GM18870 (cell line): Measurements from ENCODE around the gene TSHZ2.
"Not testable (repeated sequence)": the region's sequence is repeated elsewhere in the genome, so short reads cannot be mapped to it uniquely, and the experiment has no call there.

Experiments used
- ATAC-seq: cut with Tn5 transposase; IDR thresholded peaks from one replicate; pipeline ENCODE4 v1.9.1; 2021; ENCODE audit warnings: moderate library complexity; ENCODE audit not compliant: unreplicated experiment

TSHZ2 gene

GRCh38 chr20:52963131-52963530, 9.0 kb upstream of the TSHZ2 start:
- ATAC-seq: no peak

DNA sequence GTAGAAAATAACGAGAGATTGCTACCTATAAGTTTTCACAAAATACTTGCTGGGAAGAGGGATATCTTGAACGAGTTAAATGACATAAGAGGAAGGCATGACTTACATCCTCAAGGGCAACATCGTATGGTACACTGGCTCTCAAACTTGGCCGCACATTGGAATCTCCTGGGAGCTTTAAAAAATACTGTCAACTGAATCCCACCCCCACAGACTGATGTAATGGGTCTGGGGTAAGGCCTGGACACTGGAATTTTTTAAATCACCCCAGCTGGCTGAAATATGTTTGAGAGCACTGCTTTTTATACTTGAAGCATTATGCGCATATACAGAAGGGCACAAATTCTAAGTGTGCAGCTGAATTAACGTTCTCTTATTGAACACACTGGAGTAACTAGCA, 8.0 kb upstream of the TSHZ2 start:
- ATAC-seq: no peak

- ATAC-seq: no peak
These were observed 6.8 kb upstream of the TSHZ2 start for GRCh38 chr20:52965380-52965779.

GRCh38 chr20:52965819-52966218, 6.3 kb upstream of the TSHZ2 start:
- no peak for ATAC-seq

- ATAC-seq: not testable (repeated sequence)
These were observed 5.6 kb upstream of the TSHZ2 start for GRCh38 chr20:52966543-52966942.

DNA sequence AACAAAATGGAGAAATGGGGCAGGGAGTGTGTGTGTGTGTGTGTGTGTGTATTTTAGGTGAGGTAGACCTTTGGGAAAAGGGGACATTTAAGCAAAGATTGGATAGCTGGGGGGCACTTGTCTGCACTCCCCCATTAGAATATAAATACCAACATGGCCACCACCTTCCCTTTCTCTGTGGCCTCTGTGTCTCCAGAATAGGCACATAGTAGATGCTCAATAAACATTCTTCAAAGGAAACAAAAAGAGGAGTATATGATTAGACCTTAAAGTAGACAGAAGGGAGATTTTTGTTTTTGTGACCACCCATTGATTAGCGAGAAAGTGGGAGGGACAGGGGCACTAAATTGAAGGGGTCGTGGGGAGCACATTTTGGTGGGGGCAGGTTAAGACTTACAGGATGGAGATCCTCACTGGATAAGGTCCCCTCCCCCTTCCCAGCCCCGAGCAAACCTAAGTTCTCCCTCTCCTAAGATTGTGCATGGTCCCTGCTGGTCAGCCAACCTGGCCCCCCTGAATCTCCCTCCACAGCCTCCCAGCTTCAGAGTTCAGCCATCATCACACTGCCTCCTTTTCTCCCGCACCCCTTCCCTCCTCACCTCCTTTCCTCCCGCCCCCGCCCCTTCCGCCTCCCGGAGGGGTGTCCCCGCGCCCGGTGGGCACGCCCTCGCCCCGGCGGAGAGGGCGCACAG, 514 bp upstream of the TSHZ2 start:
- ATAC-seq: no peak

GRCh38 chr20:52972965-52973819, 1.0 kb downstream of the TSHZ2 start:
- no peak for ATAC-seq

DNA sequence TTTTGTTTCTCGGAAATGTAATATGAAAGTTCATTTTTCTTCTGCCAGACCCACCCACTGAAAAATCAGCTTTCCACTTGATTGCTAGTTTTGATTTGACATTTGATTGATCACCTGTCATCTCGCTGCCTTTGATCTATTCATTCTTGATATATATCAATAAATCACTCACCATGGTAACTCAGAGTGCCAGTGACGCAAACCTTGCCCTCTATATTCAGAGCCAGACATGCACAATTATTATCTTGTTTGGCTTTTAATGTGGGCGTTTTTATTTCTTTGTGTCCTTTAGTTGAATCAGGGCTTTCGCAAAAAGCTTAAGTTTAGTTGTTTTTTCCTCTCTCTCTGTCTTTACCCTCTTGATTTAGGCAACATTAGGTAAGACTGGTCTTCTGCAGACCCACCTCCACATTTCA, 2.0 kb downstream of the TSHZ2 start:
- ATAC-seq: no peak

GRCh38 chr20:52975029-52975732, 3.0 kb downstream of the TSHZ2 start:
- no peak for ATAC-seq

DNA sequence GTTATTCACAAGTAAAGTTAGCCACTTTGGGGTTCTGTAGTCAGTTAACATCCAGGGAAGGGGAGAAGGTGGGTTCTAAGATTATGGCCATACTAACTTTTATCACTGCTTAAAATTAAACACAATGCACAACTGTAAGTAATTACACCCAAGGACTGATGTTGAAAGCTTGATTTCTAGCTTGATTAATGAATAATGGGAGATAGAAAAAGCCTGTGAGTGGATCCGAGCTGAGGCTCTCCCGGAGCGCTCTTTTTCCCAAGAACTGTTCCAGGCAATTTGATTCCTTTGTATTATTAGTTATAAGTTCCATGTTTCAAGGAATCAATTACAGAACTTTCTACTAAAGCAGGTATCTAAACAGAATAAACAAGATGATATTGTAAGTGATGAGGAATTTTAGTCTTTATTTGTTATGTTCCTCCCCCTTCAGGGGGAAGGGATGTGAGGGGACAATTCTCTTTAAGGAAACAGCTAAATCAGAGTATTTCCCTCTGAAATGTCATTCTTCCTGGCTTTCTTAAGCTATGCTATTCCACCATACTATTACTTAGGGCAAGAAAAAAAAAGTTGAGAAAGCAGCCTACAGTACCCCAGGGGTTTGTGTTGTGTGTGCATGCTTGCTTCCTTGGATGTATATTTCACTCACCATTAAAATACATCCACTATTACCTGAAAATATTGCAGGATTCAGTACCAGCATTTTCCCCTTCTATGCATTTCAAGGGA, 3.8 kb downstream of the TSHZ2 start:
- ATAC-seq: no peak

- no peak for ATAC-seq
These were observed 6.7 kb downstream of the TSHZ2 start for GRCh38 chr20:52978851-52979250.

- no peak for ATAC-seq
These were observed 8.9 kb downstream of the TSHZ2 start for GRCh38 chr20:52981051-52981450.

DNA sequence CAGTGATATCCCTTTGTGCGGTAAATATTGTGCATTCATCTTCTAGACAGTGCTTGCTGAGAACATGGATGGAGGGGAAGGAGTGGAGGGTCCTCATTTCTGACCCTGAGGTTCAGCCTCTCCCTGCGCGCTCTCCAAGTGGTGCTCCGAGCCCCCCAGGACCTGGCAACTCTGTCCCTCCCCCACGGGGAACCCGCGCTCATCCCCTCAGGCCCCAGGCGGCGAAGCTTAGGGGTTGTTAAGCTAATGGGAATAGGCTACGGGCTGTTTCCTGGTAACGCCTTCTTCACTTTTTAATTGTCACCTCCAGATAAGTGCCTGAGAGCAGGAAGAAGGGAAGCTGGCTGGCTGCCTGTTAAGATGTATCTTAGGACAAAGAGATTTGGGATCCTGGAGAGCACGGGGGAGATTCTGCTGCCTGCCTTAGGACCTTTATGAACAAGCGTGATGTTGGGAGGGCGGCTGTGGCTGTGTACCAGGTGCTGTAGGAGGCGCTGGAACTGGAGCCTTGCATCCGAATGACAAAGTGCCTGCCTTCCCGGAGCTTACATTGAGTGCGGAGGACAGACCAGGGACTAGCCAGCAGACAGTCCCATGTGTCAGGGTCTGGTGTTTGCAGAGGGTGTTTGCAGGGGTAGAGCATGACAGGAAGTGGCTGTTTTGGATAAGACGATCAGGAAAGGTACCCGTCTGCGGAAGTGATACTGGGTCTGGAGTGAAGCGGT, 11.7 kb downstream of the TSHZ2 start:
- ATAC-seq: no peak

DNA sequence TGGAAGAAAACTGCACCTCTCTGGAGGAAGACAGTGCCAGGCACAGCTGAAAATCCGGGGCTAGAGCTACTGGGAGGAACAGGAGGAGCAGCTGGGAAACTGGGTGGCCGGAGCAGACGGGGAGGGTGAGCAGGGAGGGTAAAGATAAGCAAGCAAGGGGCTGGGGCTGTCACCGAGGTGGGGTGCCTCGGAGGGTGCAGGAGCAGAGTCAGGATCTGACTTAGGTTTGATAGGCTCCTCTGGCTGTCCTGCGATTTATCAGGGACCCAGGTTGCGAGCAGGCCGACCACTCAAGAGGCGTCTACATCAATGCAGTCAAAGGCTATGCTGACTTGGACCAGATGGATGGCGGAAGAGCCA, 12.3 kb downstream of the TSHZ2 start:
- ATAC-seq: no peak

- ATAC-seq: no peak
These were observed 13.5 kb downstream of the TSHZ2 start for GRCh38 chr20:52985687-52986086.

DNA sequence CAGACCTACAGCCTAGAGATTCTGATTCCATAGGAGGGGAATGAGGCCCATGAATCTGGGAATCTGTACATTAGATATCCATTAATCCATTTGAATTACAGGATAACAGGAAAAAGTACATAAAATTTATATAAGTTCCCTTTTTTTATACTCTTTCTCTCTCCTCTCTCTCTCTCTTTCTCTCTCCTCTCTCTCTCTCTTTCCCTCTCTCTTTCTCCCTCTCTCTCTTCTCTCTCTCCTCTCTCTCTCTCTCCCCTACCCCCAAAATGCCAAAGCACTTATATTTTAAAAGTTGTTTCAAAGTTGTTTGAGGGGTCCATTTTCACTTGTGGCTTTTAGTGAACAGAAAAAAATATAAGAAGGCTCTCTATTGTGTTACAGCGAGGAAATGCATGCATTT, 15.1 kb downstream of the TSHZ2 start:
- no peak for ATAC-seq

DNA sequence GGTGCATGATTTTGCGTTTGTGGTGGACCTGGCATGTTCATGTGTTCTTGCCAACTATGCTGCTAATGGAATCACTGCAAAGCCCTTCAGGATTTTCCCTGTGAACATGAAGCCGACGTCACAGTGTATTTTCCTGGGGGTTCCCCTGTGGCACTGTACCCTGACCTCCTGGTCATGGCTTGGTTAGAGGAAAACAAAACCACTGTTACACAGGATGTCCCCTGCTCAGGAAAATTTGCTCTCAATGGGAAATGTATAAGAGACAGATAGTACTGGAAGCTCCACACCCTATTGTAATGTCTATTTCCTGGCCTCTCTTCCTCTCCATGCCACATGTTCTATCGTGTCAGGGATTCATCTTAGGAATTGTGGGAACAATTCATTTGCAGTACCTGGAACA, 19.7 kb downstream of the TSHZ2 start:
- ATAC-seq: no peak

DNA sequence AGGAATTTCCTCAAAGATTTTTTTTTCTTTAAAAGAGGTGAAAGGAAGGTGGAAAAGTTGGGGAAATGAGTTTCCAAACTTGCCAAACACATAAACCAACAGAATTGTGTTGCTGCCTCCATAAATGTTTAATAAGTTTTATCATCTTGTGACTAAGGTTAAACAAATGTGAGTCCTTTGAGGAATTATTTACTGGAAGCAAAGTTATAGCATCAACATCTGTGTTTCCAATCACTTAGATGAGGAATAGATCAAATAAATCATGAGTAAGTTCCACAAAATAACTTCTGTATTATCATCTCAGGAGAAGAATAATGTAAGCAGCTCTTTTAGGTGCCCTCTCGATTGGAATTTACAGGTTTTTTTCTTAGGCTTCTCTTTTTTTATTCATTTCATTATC, 20.5 kb downstream of the TSHZ2 start:
- no peak for ATAC-seq

DNA sequence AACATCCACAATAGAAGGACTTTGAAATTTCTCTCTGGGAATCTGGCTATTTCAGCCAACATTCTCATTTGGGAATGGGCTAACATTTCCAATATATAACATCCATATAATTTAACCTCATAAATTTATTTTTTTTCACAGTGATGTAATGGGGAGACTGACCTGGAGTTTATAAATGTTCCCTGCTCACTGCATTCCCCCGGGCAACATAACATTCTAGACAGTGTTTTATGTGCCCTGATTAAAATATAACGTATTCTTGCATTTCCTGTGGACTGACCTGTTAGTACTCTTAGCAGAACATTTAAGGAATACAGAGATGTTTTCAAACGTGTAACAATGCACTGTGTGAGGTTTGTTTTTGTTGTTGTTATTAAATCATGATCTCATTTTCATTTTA, 20.9 kb downstream of the TSHZ2 start:
- ATAC-seq: no peak

DNA sequence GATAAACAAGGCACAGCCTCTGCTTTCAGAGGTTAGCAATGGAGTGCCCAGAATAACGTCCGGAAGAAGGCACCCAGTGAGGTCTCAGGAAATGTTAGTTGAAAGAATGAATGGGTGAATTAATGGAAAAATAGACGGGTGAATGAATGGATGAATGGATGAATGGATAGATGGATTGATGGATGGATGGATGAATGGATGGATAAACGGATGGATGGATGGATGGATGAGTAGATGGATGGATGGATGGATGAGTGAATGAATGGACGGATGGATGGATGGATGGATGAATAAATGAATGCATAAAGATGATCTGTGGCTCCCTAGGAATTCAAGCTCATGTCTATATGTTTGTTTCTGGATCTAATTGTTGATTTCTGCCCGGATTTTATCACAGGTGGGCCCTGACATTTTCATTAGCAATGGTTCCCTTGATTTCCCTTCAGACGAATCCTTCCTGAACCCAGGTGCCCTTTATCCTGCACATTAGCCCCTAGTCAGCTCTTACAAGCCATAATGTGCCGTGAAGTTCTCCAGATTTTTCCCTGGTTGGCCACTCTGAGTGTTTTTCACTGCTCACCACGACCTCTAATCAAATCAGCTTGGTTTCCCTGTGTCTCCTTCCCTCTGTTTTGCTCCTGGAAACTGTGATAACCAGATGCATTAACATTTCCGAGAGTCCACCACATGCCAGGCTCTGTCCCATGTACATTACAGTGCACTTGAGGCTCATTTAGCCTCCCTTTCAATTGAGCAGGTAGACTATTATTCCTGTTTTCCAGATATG, 22.2 kb downstream of the TSHZ2 start:
- ATAC-seq: no peak
